ENCODE measurements around the gene RNF175. TPM values are rescaled to one million over a fixed set of nuclear protein-coding genes. Genes with fewer than 3 reads are reported as not detected.

RNF175 gene
- total RNA-seq, 6 experiments from 2014 or later = 0.20 TPM; not detected in 5

- intact Hi-C loops (cut with DNase I) = no loop called here
- Histone ChIP-seq H3K27ac (no peak overlapping the region), H3K36me3 (no peaks in the 10 kb centered on the region), H3K4me1 (no peaks in the 10 kb centered on the region), H3K9me3 (no peaks in the 10 kb centered on the region), H3K4me3 (no peak overlapping the region), H3K27me3 (no peaks in the 10 kb centered on the region)
- 32% methylated on average over 2 of the region's 2 CpGs for WGBS (ENCODE audit: insufficient coverage, low coverage, low lambda C conversion rate, missing lambda C conversion rate)
- TF ChIP-seq POLR2A (IDR thresholded peaks at IDR 0.05) (no peak), CTCF (IDR thresholded peaks at IDR 0.05) (no peak)
- DNase-seq = no peak
- no peak for ATAC-seq
Observed at GRCh38 chr4:153741541-153741940, 18.3 kb downstream of the RNF175 start.

- H3K36me3 ChIP-seq = no peaks in the 10 kb centered on the region
- no peaks in the 10 kb centered on the region for H3K27me3 ChIP-seq
- no peaks in the 10 kb centered on the region for H3K9me3 ChIP-seq
- no peaks in the 10 kb centered on the region for H3K4me1 ChIP-seq
- TF ChIP-seq POLR2A (IDR thresholded peaks at IDR 0.05) = no peak
- TF ChIP-seq CTCF (IDR thresholded peaks at IDR 0.05) = no peak
- no peak for DNase-seq
- intact Hi-C loops (cut with DNase I) = no loop called here
- no peak overlapping the region for H3K27ac ChIP-seq
- ATAC-seq = no peak
- H3K4me3 ChIP-seq = no peak overlapping the region
Observed at GRCh38 chr4:153735906-153736461, 23.8 kb downstream of the RNF175 start.

GRCh38 chr4:153733751-153734448 lies 25.9 kb downstream of the RNF175 start:
- H3K36me3 ChIP-seq = no peaks in the 10 kb centered on the region
- DNase-seq = no peak
- H3K27me3 ChIP-seq = no peaks in the 10 kb centered on the region
- no peak overlapping the region for H3K27ac ChIP-seq
- H3K9me3 ChIP-seq = no peaks in the 10 kb centered on the region
- no peaks in the 10 kb centered on the region for H3K4me1 ChIP-seq
- TF ChIP-seq POLR2A (IDR thresholded peaks at IDR 0.05) = no peak
- no peak for TF ChIP-seq CTCF (IDR thresholded peaks at IDR 0.05)
- 47% methylated on average over 4 of the region's 4 CpGs for WGBS (ENCODE audit: insufficient coverage, low coverage, low lambda C conversion rate, missing lambda C conversion rate)
- intact Hi-C loops (cut with DNase I) = no loop called here
- ATAC-seq = no peak
- H3K4me3 ChIP-seq = no peak overlapping the region

GRCh38 chr4:153731239-153731638 lies 28.6 kb downstream of the RNF175 start:
- no peaks in the 10 kb centered on the region for H3K9me3 ChIP-seq
- no peak overlapping the region for H3K4me3 ChIP-seq
- TF ChIP-seq CTCF (IDR thresholded peaks at IDR 0.05) = no peak
- DNase-seq (no peak), ATAC-seq (no peak)
- intact Hi-C loops (cut with DNase I) = no loop called here
- no peaks in the 10 kb centered on the region for H3K4me1 ChIP-seq
- H3K27ac ChIP-seq = no peak overlapping the region
- 30% methylated on average over 3 of the region's 3 CpGs for WGBS (ENCODE audit: insufficient coverage, low coverage, low lambda C conversion rate, missing lambda C conversion rate)
- no peaks in the 10 kb centered on the region for H3K27me3 ChIP-seq
- H3K36me3 ChIP-seq = no peaks in the 10 kb centered on the region
